GM11168 (cell line): ENCODE data around the gene MLX.

Experiments used
- in situ Hi-C: fragments of 300-500 bp; cut with MboI; formaldehyde crosslinking; loops from one replicate; pipeline ENCODE4 v1.12.0; 2022; ENCODE audit warnings: low sequenced_read_pairs; ENCODE audit not compliant: unreplicated experiment

The MLX gene

GRCh38 chr17:42573095-42573494 is 6.2 kb downstream of the MLX start:
- in situ Hi-C loops: loop anchor here (10.0 kb wide), 1 partner anchor 192 kb away; the partner anchor contains the start of gene RAMP2

- in situ Hi-C loops: loop anchor here (10.0 kb wide), 1 partner anchor 190 kb away; the partner anchor contains the start of gene RAMP2
Measured at GRCh38 chr17:42574463-42574862, 7.6 kb downstream of the MLX start.

GRCh38 chr17:42577140-42577531 is 10.2 kb downstream of the MLX start:
- in situ Hi-C loops: loop anchor here (10.0 kb wide), 1 partner anchor 188 kb away; the partner anchor contains the start of gene RAMP2

GRCh38 chr17:42577532-42578281 is 10.8 kb downstream of the MLX start, which contains the start of gene PSMC3IP:
PSMC3IP (minus strand) TSS chr17:42577729; CDS start chr17:42577686, 43 bp downstream.
- in situ Hi-C loops: loop anchor here (10.0 kb wide), 1 partner anchor 187 kb away; the partner anchor contains the start of gene RAMP2

- in situ Hi-C loops: loop anchor here (10.0 kb wide), 1 partner anchor 186 kb away; the partner anchor contains the start of gene RAMP2
Measured at GRCh38 chr17:42578282-42578869, 11.5 kb downstream of the MLX start.

GRCh38 chr17:42579794-42580551 is 13.1 kb downstream of the MLX start:
- in situ Hi-C loops: loop anchor here (5.0 to 10.0 kb wide), 2 partner anchors 87 to 185 kb away; partner anchors contain the start of gene RAMP2

- in situ Hi-C loops: loop anchor here (5.0 kb wide), 1 partner anchor 85 kb away; no protein-coding TSS in a partner anchor
Measured at GRCh38 chr17:42581744-42582270, 14.9 kb downstream of the MLX start.

- in situ Hi-C loops: loop anchor here (5.0 kb wide), 1 partner anchor 82 kb away; no protein-coding TSS in a partner anchor
Measured at GRCh38 chr17:42584880-42585279, 18.0 kb downstream of the MLX start.

GRCh38 chr17:42585353-42585752 is 18.5 kb downstream of the MLX start:
- in situ Hi-C loops: no loop called here

- in situ Hi-C loops: no loop called here
Measured at GRCh38 chr17:42586514-42587230, 19.8 kb downstream of the MLX start.

GRCh38 chr17:42590886-42591285 is 24.0 kb downstream of the MLX start:
- in situ Hi-C loops: no loop called here

- in situ Hi-C loops: no loop called here
Measured at GRCh38 chr17:42591411-42591810, 24.5 kb downstream of the MLX start.

GRCh38 chr17:42596386-42596785 is 29.5 kb downstream of the MLX start:
- in situ Hi-C loops: no loop called here

GRCh38 chr17:42598905-42599304 is 32.0 kb downstream of the MLX start:
- in situ Hi-C loops: no loop called here

- in situ Hi-C loops: no loop called here
Measured at GRCh38 chr17:42603318-42603717, 36.4 kb downstream of the MLX start.

GRCh38 chr17:42607769-42608168 is 40.9 kb downstream of the MLX start:
- in situ Hi-C loops: no loop called here

GRCh38 chr17:42608305-42609181 is 41.6 kb downstream of the MLX start:
- in situ Hi-C loops: no loop called here

- in situ Hi-C loops: no loop called here
Measured at GRCh38 chr17:42609182-42609813, 42.4 kb downstream of the MLX start, which contains the start of the genes RETREG3 and TUBG1. RETREG3 (minus strand) TSS chr17:42609374; CDS start chr17:42609324, 50 bp downstream. TUBG1 (plus strand) TSS chr17:42609683; CDS start chr17:42609738, 55 bp downstream.
